Adrenal gland (tissue), 12 donors: ENCODE measurements around the gene TMEM242. TPM values are rescaled to one million over a fixed set of nuclear protein-coding genes. Genes with fewer than 3 reads are reported as not detected.

Experiments
- DNase-seq, 7 donors: peaks; one replicate each; pipeline ENCODE4 v3.0.0-alpha.2; 2019 to 2020
- H3K27ac ChIP-seq, 5 donors: fragments of 200-600 bp; sonication (generic) in 4 of 5; 1 replicate in 3 of 5; 2 replicates in 2 of 5; pipeline versions ENCODE4 v1.5.1 to v1.8.0; 2016 to 2020; ENCODE audit warnings: mild to moderate bottlenecking in 1 of 5
- H3K27me3 ChIP-seq: fragments of 200-600 bp; 2 replicates; pipeline ENCODE4 v1.8.0; 2021
- H3K36me3 ChIP-seq, 2 donors: fragments of 200-600 bp; replicated peaks in 1 of 2; 1 replicate in 1 of 2; 2 replicates in 1 of 2; pipeline versions ENCODE4 v1.5.1 to v1.8.0; 2018 to 2022
- H3K4me1 ChIP-seq, 2 donors: fragments of 200-600 bp; replicated peaks in 1 of 2; 1 replicate in 1 of 2; 2 replicates in 1 of 2; pipeline versions ENCODE4 v1.5.1 to v1.8.0; 2018 to 2021
- H3K4me3 ChIP-seq, 4 donors: fragments of 200-600 bp; sonication (generic) in 3 of 4; one replicate each; pipeline ENCODE4 v1.5.1; 2016 to 2018
- H3K9me3 ChIP-seq, 3 donors: fragments of 200-600 bp; sonication (generic) in 1 of 3; replicated peaks in 1 of 3; 1 replicate in 2 of 3; 2 replicates in 1 of 3; pipeline versions ENCODE4 v1.5.1 to v1.8.0; 2016 to 2021
- CTCF ChIP-seq, 6 experiments: fragments of 450-650 bp in 4 of 6; fragments of 200-600 bp in 2 of 6; sonication (generic) in 1 of 6; IDR thresholded peaks; 1 replicate in 5 of 6; 2 replicates in 1 of 6; pipeline versions ENCODE4 v1.5.1 to v1.8.0; 2016 to 2021; ENCODE audit warnings: antibody characterized with exemption in 6 of 6, mild to moderate bottlenecking in 2 of 6, moderate library complexity in 1 of 6
- POLR2A ChIP-seq, 2 donors: fragments of 450-650 bp; IDR thresholded peaks; one replicate each; pipeline ENCODE4 v1.6.1; 2017; ENCODE audit warnings: antibody characterized with exemption in 2 of 2, mild to moderate bottlenecking in 2 of 2, moderate library complexity in 1 of 2
- WGBS, 4 donors: extraction: QIAGEN DNeasy Blood & Tissue Kit in 2 of 4; methylation state at CpG; one replicate each; pipeline versions ENCODE4 v1.1.5 to v1.1.7; 2013 to 2017; 5-methylcytosine and 5-hydroxymethylcytosine counted together
- intact Hi-C, 2 donors: fragments of 100-400 bp; cut with DNase I; formaldehyde crosslinking; loops; one replicate each; pipeline versions ENCODE4 v1.14.1 to v1.15.0; 2022 to 2023
- polyA plus RNA-seq, 3 donors: library from polyadenylated mRNA; stranded (reverse); fragments of 200-250 nt in 2 of 3; fragments of 350-450 nt in 1 of 3; fragmentation: Illumina TruSeq in 1 of 3; extraction: RNeasy Lipid Tissue Mini Kit (QIAGEN cat#74804) in 1 of 3; gene quantifications; one replicate each; pipeline ENCODE4 v1.2.3, GENCODE V29; 2013 to 2014
- total RNA-seq, 9 donors: library from RNA; depleted of rRNA in 4 of 9; stranded (reverse); fragments of >200 nt in 4 of 9; fragments of 120-200 nt in 1 of 9; fragmentation: NEBNext Ultra II Directional in 1 of 9; extraction: Animal tissue kit (Norgen Biotek cat#: 25700) in 1 of 9; gene quantifications; one replicate each; pipeline versions ENCODE4 v1.1.0 to v1.2.4, GENCODE V29; 2013 to 2023
- donor health status: healthy with polysubstance abuse.
- donor health status: Bipolar disorder and iron deficiency.
- donor health status: DM: yes; HTN: yes; CAD: no.
- donor health status: DM: no; HTN: no; CAD: no.
- donor health status: DM: no; HTN: no; CAD: no.
- donor health status: DM: yes; HTN: yes; CAD: no.

The TMEM242 gene
- total and polyA plus RNA-seq, 12 donors = 7.4 to 17.2 (median 12.5) TPM

DNA sequence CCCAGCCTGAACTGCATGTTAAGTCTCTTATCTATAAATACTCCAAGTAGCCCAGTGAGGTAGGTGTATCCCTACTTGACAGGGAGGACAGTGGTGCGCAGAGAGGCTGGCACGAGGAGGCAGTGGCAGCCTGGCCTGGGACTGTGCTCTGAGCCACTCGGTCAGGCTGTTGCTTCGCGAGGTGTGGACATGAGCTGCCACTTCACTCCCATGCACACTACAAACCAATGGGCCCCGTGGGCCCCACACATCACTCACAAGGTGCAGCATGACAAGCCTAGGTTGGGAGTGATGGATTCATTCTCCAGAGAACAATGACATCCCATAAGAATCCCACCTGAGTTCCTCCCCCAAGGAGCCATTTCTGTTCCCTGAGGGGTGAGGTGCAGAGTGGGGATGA is 54.9 kb downstream of the TMEM242 start:
- Histone ChIP-seq H3K27me3 (no peaks in the 10 kb centered on the region), H3K27ac (peak overlapping the region in 2 of 5 donors; percentile 52 to 74), H3K9me3 (no peaks in the 10 kb centered on the region), H3K4me3 (no peak overlapping the region), H3K4me1 (peaks cover 0 to 14% of the 10 kb centered on the region in 2 donors), H3K36me3 (no peaks in the 10 kb centered on the region)
- no peak for TF ChIP-seq CTCF (IDR thresholded peaks at IDR 0.05)
- TF ChIP-seq POLR2A (IDR thresholded peaks at IDR 0.05) = no peak
- WGBS, 4 donors = 80 to 97% (median 91%) methylated on average over 3 to 6 of the region's 6 CpGs
- DNase-seq = no peak
- intact Hi-C loops = no loop called here

- H3K27me3 ChIP-seq = no peaks in the 10 kb centered on the region
- no peaks in the 10 kb centered on the region for H3K36me3 ChIP-seq
- no peak overlapping the region for H3K27ac ChIP-seq
- no peak overlapping the region for H3K4me3 ChIP-seq
- H3K4me1 ChIP-seq = peaks cover 0 to 14% of the 10 kb centered on the region in 2 donors
- no peak for DNase-seq
- no peaks in the 10 kb centered on the region for H3K9me3 ChIP-seq
- TF ChIP-seq POLR2A (IDR thresholded peaks at IDR 0.05) (no peak), CTCF (IDR thresholded peaks at IDR 0.05) (no peak)
- 72 to 97% (median 84%) methylated on average over 4 to 7 of the region's 7 CpGs for WGBS, 4 donors
- intact Hi-C loops = no loop called here
Observed at GRCh38 chr6:157267654-157268053, 55.7 kb downstream of the TMEM242 start.

GRCh38 chr6:157267109-157267611 is 56.2 kb downstream of the TMEM242 start:
- Histone ChIP-seq H3K27ac (no peak overlapping the region), H3K4me3 (no peak overlapping the region), H3K9me3 (no peaks in the 10 kb centered on the region), H3K4me1 (peaks cover 0 to 14% of the 10 kb centered on the region in 2 donors), H3K36me3 (no peaks in the 10 kb centered on the region), H3K27me3 (no peaks in the 10 kb centered on the region)
- 84 to 92% (median 88%) methylated on average over 13 to 18 of the region's 18 CpGs for WGBS, 4 donors
- intact Hi-C loops = no loop called here
- TF ChIP-seq POLR2A (IDR thresholded peaks at IDR 0.05) (no peak), CTCF (IDR thresholded peaks at IDR 0.05) (no peak)
- no peak for DNase-seq

DNA sequence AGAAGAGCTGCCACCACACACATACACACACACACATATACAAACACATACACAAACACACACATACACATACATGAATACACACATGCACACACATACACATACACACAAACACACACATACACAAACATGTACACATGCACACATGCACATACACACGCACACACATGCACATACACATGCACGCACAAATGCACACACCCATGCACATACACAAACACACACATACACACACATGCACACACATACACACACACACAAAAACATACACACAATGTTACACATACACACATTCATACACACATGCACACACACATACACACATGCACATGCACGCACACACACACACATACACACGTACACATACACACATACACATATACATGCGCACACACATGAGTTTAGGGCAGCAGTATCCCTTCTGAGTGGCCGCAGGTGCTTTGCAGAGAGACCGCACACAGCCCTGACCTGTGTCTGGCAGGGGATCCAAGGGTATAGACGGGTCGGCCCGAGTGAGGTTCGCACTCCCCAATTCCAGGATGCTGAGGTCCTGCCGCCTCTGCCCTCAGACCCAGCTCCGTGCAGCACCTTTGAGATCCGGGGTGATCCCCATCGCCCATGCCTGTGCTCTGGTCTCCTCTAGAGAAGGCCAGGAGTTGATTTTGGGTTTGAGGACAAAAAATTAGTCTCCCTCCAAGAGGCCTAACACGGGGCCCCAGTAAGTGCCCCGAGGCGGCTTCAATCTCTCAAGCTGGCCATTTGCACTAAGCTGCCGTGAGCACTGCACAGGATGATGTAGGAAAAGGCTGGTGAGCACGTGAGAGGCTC is 56.8 kb downstream of the TMEM242 start:
- intact Hi-C loops = no loop called here
- H3K4me1 ChIP-seq = peaks cover 0 to 14% of the 10 kb centered on the region in 2 donors
- H3K27me3 ChIP-seq = no peaks in the 10 kb centered on the region
- no peaks in the 10 kb centered on the region for H3K9me3 ChIP-seq
- no peak overlapping the region for H3K4me3 ChIP-seq
- no peak for DNase-seq
- WGBS, 4 donors = 87 to 91% (median 90%) methylated on average over 11 to 20 of the region's 20 CpGs
- H3K36me3 ChIP-seq = no peaks in the 10 kb centered on the region
- TF ChIP-seq POLR2A (IDR thresholded peaks at IDR 0.05) = no peak
- TF ChIP-seq CTCF (IDR thresholded peaks at IDR 0.05) = no peak
- no peak overlapping the region for H3K27ac ChIP-seq
